ENCODE data around the gene SLC25A27. TPM values are rescaled to one million over a fixed set of nuclear protein-coding genes. Genes with fewer than 3 reads are reported as not detected.

The SLC25A27 gene
- total and polyA plus RNA-seq, 2 of the 4 experiments (the other 2 are of a cell fraction), result 1.3 TPM; not detected in 1

GRCh38 chr6:46629691-46630090 is 23.1 kb upstream of the SLC25A27 start:
- dilution Hi-C loops (cut with HindIII; ENCODE audit: low sequenced_read_pairs, unreplicated experiment), result no loop called here
- in situ Hi-C loops (cut with MboI; ENCODE audit: low sequenced_read_pairs), result no loop called here
- whole genome bisulfite sequencing, 2 experiments (ENCODE audit: extremely low coverage in 2 of 2, insufficient read length in 1 of 2), result no CpG with 5 or more reads among the region's 7 CpGs

More at GRCh38 chr6:46629691-46630090, 23.1 kb upstream of the SLC25A27 start:
- H2BK15ac ChIP-seq (ENCODE audit: low read depth, low read length), result no peak overlapping the region
- H3K27ac ChIP-seq (ENCODE audit: insufficient read depth, low read length), result no peak overlapping the region
- no peaks in the 10 kb centered on the region for H3K9me1 ChIP-seq (ENCODE audit: insufficient read depth, low read length)
- BruUV-seq (replicated peaks), result no TSS peak
- no peak overlapping the region for H3K14ac ChIP-seq (replicated peaks; ENCODE audit: low read depth, low read length)
- ChIA-PET CTCF (no interaction called here), POLR2A (ENCODE audit: unreplicated experiment) (no interaction called here)
- no peak overlapping the region for H2BK20ac ChIP-seq (ENCODE audit: low read depth, low read length)
- H3K18ac ChIP-seq (ENCODE audit: low read depth, low read length), result no peak overlapping the region
- no peaks in the 10 kb centered on the region for H3K9me3 ChIP-seq (ENCODE audit: control insufficient read depth, insufficient read depth, low read length)
- H3K4ac ChIP-seq (ENCODE audit: low read depth, low read length), result no peak overlapping the region
- H3K23ac ChIP-seq (ENCODE audit: low read depth, low read length), result no peak overlapping the region
- H2AFZ ChIP-seq (replicated peaks; ENCODE audit: low read length, poor library complexity), result no peak overlapping the region
- intact Hi-C loops (cut with micrococcal nuclease), result loop anchor here (2.0 to 5.0 kb wide), 2 partner anchors 407 to 539 kb away; no protein-coding TSS in a partner anchor
- no peak overlapping the region for H3K4me3 ChIP-seq (ENCODE audit: insufficient read depth, low read depth, low read length)
- ATAC-seq (ENCODE audit: low read depth) (no peak), DNase-seq (no peak)
- no peaks in the 10 kb centered on the region for H3K4me1 ChIP-seq (ENCODE audit: control insufficient read depth, insufficient read depth, low read length)
- H3K27me3 ChIP-seq (ENCODE audit: control insufficient read depth, insufficient read depth, low read length), result no peaks in the 10 kb centered on the region
- H3K79me1 ChIP-seq (ENCODE audit: low read depth in 1 of 2, low read length in 2 of 2), result no peaks in the 10 kb centered on the region
- no peak overlapping the region for H3K4me2 ChIP-seq (ENCODE audit: low read depth, low read length)
- H4K91ac ChIP-seq (ENCODE audit: insufficient read depth, low read depth, low read length), result no peak overlapping the region
- H2BK5ac ChIP-seq (ENCODE audit: low read depth, low read length, poor library complexity, severe bottlenecking), result no peak overlapping the region
- TF ChIP-seq RAD21 (IDR thresholded peaks at IDR 0.05; ENCODE audit: low read length) (no peak), FOS (IDR thresholded peaks at IDR 0.05; ENCODE audit: low read depth, low read length) (no peak), POLR2A (IDR thresholded peaks at IDR 0.05; ENCODE audit: low read depth, low read length) (no peak)
- H2AK9ac ChIP-seq (replicated peaks; ENCODE audit: low read depth, low read length, poor library complexity), result no peak overlapping the region
- no peak overlapping the region for H3K56ac ChIP-seq (ENCODE audit: extremely low read depth, insufficient read depth, low read length)
- no peak overlapping the region for H2BK120ac ChIP-seq (ENCODE audit: low read depth, low read length)
- H2AK5ac ChIP-seq (ENCODE audit: low read depth, low read length), result no peak overlapping the region
- H4K5ac ChIP-seq (ENCODE audit: low read depth, low read length), result no peak overlapping the region
- H4K8ac ChIP-seq (ENCODE audit: low read depth in 2 of 2, low read length in 2 of 2), result no peak overlapping the region
- H3K9ac ChIP-seq (ENCODE audit: low read depth, low read length), result no peak overlapping the region
- H3K36me3 ChIP-seq (ENCODE audit: control insufficient read depth, insufficient read depth, low read length), result no peaks in the 10 kb centered on the region
- H4K20me1 ChIP-seq (ENCODE audit: insufficient read depth, low read length), result no peaks in the 10 kb centered on the region

Data from IMR-90 (cell line).